ENCODE data around the gene BCL2L1.

DNA sequence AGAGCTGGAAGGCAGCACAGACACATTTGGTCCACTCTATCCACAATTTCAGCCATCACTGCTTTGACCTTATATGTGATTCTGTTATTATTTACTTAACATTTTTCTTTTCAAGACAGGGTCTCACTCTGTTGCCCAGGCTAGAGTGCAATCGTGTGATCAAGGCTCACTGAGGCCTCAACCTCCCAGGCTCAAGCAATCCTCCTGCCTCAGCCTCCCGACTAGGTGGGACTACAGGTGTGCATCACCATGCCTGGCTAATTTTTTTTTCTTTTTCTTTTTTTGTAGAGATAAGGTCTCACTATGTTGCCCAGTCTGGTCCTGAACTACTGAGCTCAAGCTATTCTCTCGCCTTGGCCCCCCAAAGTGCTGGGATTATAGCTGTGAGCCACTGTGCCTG lies 40.3 kb downstream of the BCL2L1 start:
- TF ChIP-seq, protein P1, sequence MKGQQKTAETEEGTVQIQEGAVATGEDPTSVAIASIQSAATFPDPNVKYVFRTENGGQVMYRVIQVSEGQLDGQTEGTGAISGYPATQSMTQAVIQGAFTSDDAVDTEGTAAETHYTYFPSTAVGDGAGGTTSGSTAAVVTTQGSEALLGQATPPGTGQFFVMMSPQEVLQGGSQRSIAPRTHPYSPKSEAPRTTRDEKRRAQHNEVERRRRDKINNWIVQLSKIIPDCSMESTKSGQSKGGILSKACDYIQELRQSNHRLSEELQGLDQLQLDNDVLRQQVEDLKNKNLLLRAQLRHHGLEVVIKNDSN (IDR thresholded peaks at IDR 0.05; ENCODE audit: borderline replicate concordance, low read depth): no peak
- TF ChIP-seq, protein P2, sequence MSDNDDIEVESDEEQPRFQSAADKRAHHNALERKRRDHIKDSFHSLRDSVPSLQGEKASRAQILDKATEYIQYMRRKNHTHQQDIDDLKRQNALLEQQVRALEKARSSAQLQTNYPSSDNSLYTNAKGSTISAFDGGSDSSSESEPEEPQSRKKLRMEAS (IDR thresholded peaks at IDR 0.05; ENCODE audit: low read depth): no peak
- TF ChIP-seq GATA2 (CRISPR knock-in tag; IDR thresholded peaks at IDR 0.05): no peak
- TF ChIP-seq, protein P3, sequence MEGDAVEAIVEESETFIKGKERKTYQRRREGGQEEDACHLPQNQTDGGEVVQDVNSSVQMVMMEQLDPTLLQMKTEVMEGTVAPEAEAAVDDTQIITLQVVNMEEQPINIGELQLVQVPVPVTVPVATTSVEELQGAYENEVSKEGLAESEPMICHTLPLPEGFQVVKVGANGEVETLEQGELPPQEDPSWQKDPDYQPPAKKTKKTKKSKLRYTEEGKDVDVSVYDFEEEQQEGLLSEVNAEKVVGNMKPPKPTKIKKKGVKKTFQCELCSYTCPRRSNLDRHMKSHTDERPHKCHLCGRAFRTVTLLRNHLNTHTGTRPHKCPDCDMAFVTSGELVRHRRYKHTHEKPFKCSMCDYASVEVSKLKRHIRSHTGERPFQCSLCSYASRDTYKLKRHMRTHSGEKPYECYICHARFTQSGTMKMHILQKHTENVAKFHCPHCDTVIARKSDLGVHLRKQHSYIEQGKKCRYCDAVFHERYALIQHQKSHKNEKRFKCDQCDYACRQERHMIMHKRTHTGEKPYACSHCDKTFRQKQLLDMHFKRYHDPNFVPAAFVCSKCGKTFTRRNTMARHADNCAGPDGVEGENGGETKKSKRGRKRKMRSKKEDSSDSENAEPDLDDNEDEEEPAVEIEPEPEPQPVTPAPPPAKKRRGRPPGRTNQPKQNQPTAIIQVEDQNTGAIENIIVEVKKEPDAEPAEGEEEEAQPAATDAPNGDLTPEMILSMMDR (IDR thresholded peaks at IDR 0.05): no peak
- TF ChIP-seq SMC3 (IDR thresholded peaks at IDR 0.05; ENCODE audit: low read depth, low read length): no peak
- no peak for TF ChIP-seq POLR2AphosphoS5 (IDR thresholded peaks at IDR 0.05; ENCODE audit: low read depth, low read length)
- TF ChIP-seq, protein P4, sequence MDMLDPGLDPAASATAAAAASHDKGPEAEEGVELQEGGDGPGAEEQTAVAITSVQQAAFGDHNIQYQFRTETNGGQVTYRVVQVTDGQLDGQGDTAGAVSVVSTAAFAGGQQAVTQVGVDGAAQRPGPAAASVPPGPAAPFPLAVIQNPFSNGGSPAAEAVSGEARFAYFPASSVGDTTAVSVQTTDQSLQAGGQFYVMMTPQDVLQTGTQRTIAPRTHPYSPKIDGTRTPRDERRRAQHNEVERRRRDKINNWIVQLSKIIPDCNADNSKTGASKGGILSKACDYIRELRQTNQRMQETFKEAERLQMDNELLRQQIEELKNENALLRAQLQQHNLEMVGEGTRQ (IDR thresholded peaks at IDR 0.05; ENCODE audit: borderline replicate concordance, low read depth, low read length): no peak
- no peak for TF ChIP-seq TAF1 (IDR thresholded peaks at IDR 0.05; ENCODE audit: borderline replicate concordance, low read depth, low read length)
- TF ChIP-seq JUND (IDR thresholded peaks at IDR 0.05): no peak

Measured in SK-N-SH (cell line).